GM21723 (cell line): ENCODE data around the gene KATNB1.
"Not testable (repeated sequence)": the region's sequence is repeated elsewhere in the genome, so short reads cannot be mapped to it uniquely, and the experiment has no call there.

Experiments
- ATAC-seq: cut with Tn5 transposase; IDR thresholded peaks from one replicate; pipeline ENCODE4 v1.9.1; 2021; ENCODE audit warnings: mild to moderate bottlenecking, moderate library complexity; ENCODE audit not compliant: unreplicated experiment

The KATNB1 gene

GRCh38 chr16:57724531-57724930 lies 11.0 kb upstream of the KATNB1 start:
- no peak for ATAC-seq

GRCh38 chr16:57725151-57725550 lies 10.4 kb upstream of the KATNB1 start:
- no peak for ATAC-seq

- ATAC-seq, result no peak
These were observed 10.0 kb upstream of the KATNB1 start for GRCh38 chr16:57725554-57725953.

GRCh38 chr16:57725976-57726375 lies 9.6 kb upstream of the KATNB1 start:
- ATAC-seq, result no peak

- no peak for ATAC-seq
These were observed 9.1 kb upstream of the KATNB1 start for GRCh38 chr16:57726433-57726947.

GRCh38 chr16:57727610-57728009 lies 8.0 kb upstream of the KATNB1 start:
- ATAC-seq, result no peak

- no peak for ATAC-seq
These were observed 7.0 kb upstream of the KATNB1 start for GRCh38 chr16:57728336-57729181.

- no peak for ATAC-seq
These were observed 6.4 kb upstream of the KATNB1 start for GRCh38 chr16:57729182-57729484.

- ATAC-seq, result not testable (repeated sequence)
These were observed 5.7 kb upstream of the KATNB1 start for GRCh38 chr16:57729852-57730251.

- no peak for ATAC-seq
These were observed 4.5 kb upstream of the KATNB1 start for GRCh38 chr16:57730771-57731730.

- ATAC-seq, result no peak
These were observed 3.5 kb upstream of the KATNB1 start for GRCh38 chr16:57732037-57732436.

- no peak for ATAC-seq
These were observed 2.9 kb upstream of the KATNB1 start for GRCh38 chr16:57732714-57733113.

- peak; percentile 0 for ATAC-seq
These were observed 1.2 kb upstream of the KATNB1 start for GRCh38 chr16:57734308-57734924.

GRCh38 chr16:57734925-57735754 lies 430 bp upstream of the KATNB1 start:
- peak; percentile 90 for ATAC-seq

GRCh38 chr16:57736419-57737351 lies 1.1 kb downstream of the KATNB1 start:
- no peak for ATAC-seq

- no peak for ATAC-seq
These were observed 3.3 kb downstream of the KATNB1 start for GRCh38 chr16:57738844-57739243.

GRCh38 chr16:57739756-57740422 lies 4.3 kb downstream of the KATNB1 start:
- no peak for ATAC-seq

GRCh38 chr16:57740423-57741071 lies 5.0 kb downstream of the KATNB1 start:
- no peak for ATAC-seq
